Neutrophil (primary cell): ENCODE results near the gene TPK1.
"Not testable (repeated sequence)": the region's sequence is repeated elsewhere in the genome, so short reads cannot be mapped to it uniquely, and the experiment has no call there.

Experiments
- H3K27ac ChIP-seq: fragments of 200-600 bp; sonication (generic); 2 replicates; pipeline ENCODE4 v1.5.1; 2016; ENCODE audit warnings: mild to moderate bottlenecking, moderate library complexity
- H3K27me3 ChIP-seq: fragments of 200-600 bp; sonication (generic); 2 replicates; pipeline ENCODE4 v1.6.0; 2016; ENCODE audit warnings: mild to moderate bottlenecking
- H3K36me3 ChIP-seq: fragments of 200-600 bp; sonication (generic); 2 replicates; pipeline ENCODE4 v1.5.1; 2017
- H3K4me1 ChIP-seq, 2 experiments: fragments of 200-600 bp in 1 of 2; sonication (generic) in 1 of 2; 1 replicate in 1 of 2; 2 replicates in 1 of 2; pipeline versions ENCODE4 v1.5.1 to v1.6.1; 2013 to 2016; ENCODE audit warnings: low read depth in 1 of 2, low read length in 1 of 2, mild to moderate bottlenecking in 1 of 2, moderate library complexity in 1 of 2; ENCODE audit not compliant: control insufficient read depth in 1 of 2, insufficient read depth in 1 of 2
- H3K4me3 ChIP-seq, 2 experiments: fragments of 200-600 bp in 1 of 2; sonication (generic) in 1 of 2; 1 replicate in 1 of 2; 2 replicates in 1 of 2; pipeline ENCODE4 v1.5.1; 2013 to 2016; ENCODE audit warnings: low read depth in 1 of 2, low read length in 1 of 2, mild to moderate bottlenecking in 1 of 2, moderate library complexity in 1 of 2
- H3K9me3 ChIP-seq: fragments of 200-600 bp; sonication (generic); 2 replicates; pipeline ENCODE4 v1.5.1; 2016
- TF ChIP-seq, protein P1 (sequence below): fragments of 200-600 bp; sonication (generic); IDR thresholded peaks from 2 replicates; pipeline ENCODE4 v1.5.1; 2016; ENCODE audit warnings: antibody characterized with exemption

Gene TPK1

DNA sequence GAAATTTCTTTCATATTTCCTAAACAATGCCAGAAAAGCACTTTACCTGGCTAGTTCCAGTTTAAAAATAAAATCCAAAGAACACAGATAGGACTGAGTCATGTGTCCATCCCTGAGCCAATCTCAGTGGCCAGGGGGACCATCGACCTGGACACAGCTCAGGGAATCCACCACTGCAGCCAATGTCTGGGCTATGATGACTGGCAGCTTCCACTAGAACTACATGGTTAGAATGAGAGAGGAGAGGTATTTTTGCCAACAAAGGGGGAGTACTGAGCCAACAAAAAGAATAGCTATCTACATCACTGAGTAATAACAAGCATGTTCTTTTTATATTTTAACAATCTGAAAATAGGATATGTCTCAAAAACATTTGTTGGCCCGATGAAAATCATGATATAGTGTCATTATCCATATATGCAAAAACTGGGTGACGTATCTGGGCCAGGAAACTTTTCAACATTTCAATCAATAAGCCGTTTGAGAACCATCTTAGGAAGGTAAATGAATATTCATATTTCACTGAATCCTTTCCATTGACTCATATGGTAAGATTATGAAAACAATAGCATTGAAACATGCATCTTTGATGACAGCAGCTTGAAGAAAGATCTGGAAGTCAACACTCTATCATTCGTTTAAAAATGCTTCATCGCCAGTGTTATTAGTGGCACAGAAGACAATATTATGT, 104.0 kb downstream of the TPK1 start:
- H3K4me1 ChIP-seq: no peaks in the 10 kb centered on the region
- no peak overlapping the region for H3K4me3 ChIP-seq

DNA sequence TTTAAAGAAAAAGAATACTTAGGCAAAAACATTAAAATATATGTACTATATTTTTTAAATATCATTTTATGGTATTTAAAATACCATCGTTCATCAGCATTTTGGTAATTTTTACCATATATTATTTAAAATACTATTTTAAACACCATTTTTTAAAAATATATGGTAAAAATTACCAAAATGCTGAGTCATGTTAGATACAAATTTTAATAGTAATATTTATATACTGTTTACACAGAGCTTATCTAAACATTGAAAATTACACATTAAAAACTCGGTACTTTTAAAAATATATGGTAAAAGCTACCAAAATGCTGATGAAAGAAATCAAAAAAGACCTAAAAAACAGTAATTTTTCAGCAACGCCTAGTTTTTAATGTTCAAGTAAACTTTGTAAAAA, 105.6 kb downstream of the TPK1 start:
- H3K36me3 ChIP-seq: no peaks in the 10 kb centered on the region
- no peak overlapping the region for H3K4me3 ChIP-seq
- no peaks in the 10 kb centered on the region for H3K9me3 ChIP-seq
- H3K27ac ChIP-seq: no peak overlapping the region
- no peaks in the 10 kb centered on the region for H3K4me1 ChIP-seq
- no peaks in the 10 kb centered on the region for H3K27me3 ChIP-seq
- TF ChIP-seq, protein P1, sequence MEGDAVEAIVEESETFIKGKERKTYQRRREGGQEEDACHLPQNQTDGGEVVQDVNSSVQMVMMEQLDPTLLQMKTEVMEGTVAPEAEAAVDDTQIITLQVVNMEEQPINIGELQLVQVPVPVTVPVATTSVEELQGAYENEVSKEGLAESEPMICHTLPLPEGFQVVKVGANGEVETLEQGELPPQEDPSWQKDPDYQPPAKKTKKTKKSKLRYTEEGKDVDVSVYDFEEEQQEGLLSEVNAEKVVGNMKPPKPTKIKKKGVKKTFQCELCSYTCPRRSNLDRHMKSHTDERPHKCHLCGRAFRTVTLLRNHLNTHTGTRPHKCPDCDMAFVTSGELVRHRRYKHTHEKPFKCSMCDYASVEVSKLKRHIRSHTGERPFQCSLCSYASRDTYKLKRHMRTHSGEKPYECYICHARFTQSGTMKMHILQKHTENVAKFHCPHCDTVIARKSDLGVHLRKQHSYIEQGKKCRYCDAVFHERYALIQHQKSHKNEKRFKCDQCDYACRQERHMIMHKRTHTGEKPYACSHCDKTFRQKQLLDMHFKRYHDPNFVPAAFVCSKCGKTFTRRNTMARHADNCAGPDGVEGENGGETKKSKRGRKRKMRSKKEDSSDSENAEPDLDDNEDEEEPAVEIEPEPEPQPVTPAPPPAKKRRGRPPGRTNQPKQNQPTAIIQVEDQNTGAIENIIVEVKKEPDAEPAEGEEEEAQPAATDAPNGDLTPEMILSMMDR: no peak

More for the DNA sequence above, 104.0 kb downstream of the TPK1 start:
- no peak overlapping the region for H3K27ac ChIP-seq
- no peaks in the 10 kb centered on the region for H3K36me3 ChIP-seq
- H3K9me3 ChIP-seq: no peaks in the 10 kb centered on the region
- no peaks in the 10 kb centered on the region for H3K27me3 ChIP-seq
- TF ChIP-seq, protein P1: no peak

DNA sequence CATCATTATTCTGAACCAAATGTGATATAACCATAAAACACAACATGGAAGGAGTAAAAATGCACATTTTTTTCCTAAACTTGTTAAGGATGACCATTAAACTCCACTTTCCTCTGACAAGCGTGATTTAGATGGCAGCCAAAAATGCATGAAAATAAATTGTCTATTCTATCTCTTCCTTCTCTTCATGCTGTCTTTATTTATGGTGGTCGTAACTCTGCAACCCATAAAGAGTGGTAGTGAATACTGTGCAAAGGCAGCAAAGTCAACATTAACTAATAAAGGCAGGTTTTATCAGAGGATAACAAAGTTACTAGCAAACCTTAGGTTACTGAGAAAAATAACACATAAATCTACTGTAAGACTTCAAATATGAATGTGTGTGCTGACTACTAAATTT, 106.6 kb downstream of the TPK1 start:
- Histone ChIP-seq H3K4me1 (no peaks in the 10 kb centered on the region), H3K27me3 (no peaks in the 10 kb centered on the region)
- TF ChIP-seq, protein P1: no peak

DNA sequence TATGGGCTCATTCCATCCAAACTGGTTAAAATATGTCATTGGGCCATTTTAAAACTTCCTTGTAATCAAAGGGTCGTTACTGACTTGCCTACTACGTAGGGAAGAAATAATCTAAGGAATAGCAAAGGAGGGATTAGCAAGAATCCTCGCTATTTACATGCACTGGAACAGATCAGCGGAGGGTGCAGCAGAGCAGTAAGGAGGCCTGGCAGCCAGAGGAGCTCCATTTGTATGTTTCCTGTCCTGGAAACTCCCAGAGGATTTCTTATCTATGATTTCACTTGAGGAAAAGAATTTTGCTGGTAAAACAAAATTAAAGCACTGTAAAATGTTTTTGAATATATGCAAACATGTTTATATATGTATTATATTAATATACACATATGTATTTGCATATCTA, 107.3 kb downstream of the TPK1 start:
- no peaks in the 10 kb centered on the region for H3K36me3 ChIP-seq
- H3K4me1 ChIP-seq: no peaks in the 10 kb centered on the region
- TF ChIP-seq, protein P1: no peak
- no peak overlapping the region for H3K4me3 ChIP-seq
- H3K27ac ChIP-seq: no peak overlapping the region
- H3K9me3 ChIP-seq: no peaks in the 10 kb centered on the region
- H3K27me3 ChIP-seq: no peaks in the 10 kb centered on the region

More for the DNA sequence above, 106.6 kb downstream of the TPK1 start:
- H3K36me3 ChIP-seq: no peaks in the 10 kb centered on the region
- H3K9me3 ChIP-seq: no peaks in the 10 kb centered on the region
- no peak overlapping the region for H3K27ac ChIP-seq
- no peak overlapping the region for H3K4me3 ChIP-seq

DNA sequence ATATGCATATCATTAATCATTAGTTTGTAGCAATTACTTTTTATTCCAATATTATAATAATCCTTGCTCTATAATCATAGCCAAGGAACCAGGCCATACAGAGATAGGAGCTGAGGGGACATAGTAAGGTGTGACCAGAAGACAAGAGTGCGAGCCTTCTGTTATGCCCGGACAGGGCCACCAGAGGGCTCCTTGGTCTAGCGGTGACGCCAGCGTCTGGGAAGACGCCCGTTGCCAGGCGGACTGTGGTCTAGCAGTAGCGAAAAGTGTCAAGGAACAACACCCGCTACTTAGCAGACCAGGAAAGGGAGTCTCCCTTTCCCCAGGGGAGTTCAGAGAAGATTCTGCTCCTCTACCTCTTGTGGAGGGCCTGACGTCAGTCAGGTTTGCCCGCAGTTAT, 109.0 kb downstream of the TPK1 start:
- not testable (repeated sequence) for H3K9me3 ChIP-seq, H3K27ac ChIP-seq, H3K4me1 ChIP-seq, H3K4me3 ChIP-seq, H3K27me3 ChIP-seq, H3K36me3 ChIP-seq

DNA sequence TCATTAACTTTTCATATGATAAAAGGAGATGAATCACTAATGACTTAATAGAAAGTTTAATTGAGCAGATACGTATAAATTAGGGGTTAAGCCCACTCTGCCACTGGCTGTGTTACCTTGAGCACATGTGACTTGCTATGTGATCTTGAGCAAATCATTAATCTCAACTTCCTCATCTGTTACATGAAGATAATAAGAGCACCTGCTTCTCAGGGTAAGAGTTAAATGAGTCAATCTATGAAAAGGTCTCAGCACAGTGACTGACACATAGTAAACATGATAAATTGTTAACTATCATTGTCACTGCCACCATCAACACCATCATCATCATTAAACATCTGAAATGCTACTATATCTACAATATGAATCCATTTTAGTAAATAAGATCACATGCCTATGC, 110.8 kb downstream of the TPK1 start:
- no peak overlapping the region for H3K4me3 ChIP-seq
- no peaks in the 10 kb centered on the region for H3K27me3 ChIP-seq
- no peaks in the 10 kb centered on the region for H3K9me3 ChIP-seq
- TF ChIP-seq, protein P1: no peak
- no peaks in the 10 kb centered on the region for H3K4me1 ChIP-seq
- no peak overlapping the region for H3K27ac ChIP-seq
- H3K36me3 ChIP-seq: no peaks in the 10 kb centered on the region
